Heart left ventricle (tissue), 16 donors: ENCODE data around the gene PGAP1. TPM values are rescaled to one million over a fixed set of nuclear protein-coding genes. Genes with fewer than 3 reads are reported as not detected.
A peak's percentile ranks its signal among the peaks of the same experiment; 100 is the strongest.

Source experiments
- ATAC-seq, 4 donors: fragments of 200-7000 bp; cut with Tn5 transposase; one replicate each; pipeline ENCODE4 v1.9.1; 2020 to 2022; ENCODE audit warnings: moderate library complexity in 4 of 4, mild to moderate bottlenecking in 3 of 4, moderate number of reproducible peaks in 1 of 4
- DNase-seq, 5 donors: peaks; one replicate each; pipeline ENCODE4 v3.0.0-alpha.2; 2020
- H3K27ac ChIP-seq, 12 donors: fragments of 200-600 bp; sonication (generic) in 4 of 12; one replicate each; pipeline versions ENCODE4 v1.5.0 to v1.8.0; 2016 to 2022; ENCODE audit warnings: mild to moderate bottlenecking in 2 of 12
- H3K27me3 ChIP-seq, 9 donors: fragments of 200-600 bp; sonication (generic) in 2 of 9; one replicate each; pipeline versions ENCODE4 v1.5.1 to v1.8.0; 2016 to 2022; ENCODE audit warnings: mild to moderate bottlenecking in 3 of 9
- H3K36me3 ChIP-seq, 9 donors: fragments of 200-600 bp; sonication (generic) in 2 of 9; one replicate each; pipeline versions ENCODE4 v1.5.0 to v1.8.0; 2018 to 2022; ENCODE audit warnings: mild to moderate bottlenecking in 2 of 9
- H3K4me1 ChIP-seq, 12 donors: fragments of 200-600 bp; sonication (generic) in 4 of 12; one replicate each; pipeline versions ENCODE4 v1.5.0 to v1.8.0; 2016 to 2022; ENCODE audit warnings: mild to moderate bottlenecking in 3 of 12
- H3K4me3 ChIP-seq, 12 donors: fragments of 200-600 bp; sonication (generic) in 4 of 12; one replicate each; pipeline versions ENCODE4 v1.5.0 to v1.8.0; 2017 to 2022; ENCODE audit warnings: mild to moderate bottlenecking in 9 of 12, moderate library complexity in 4 of 12
- H3K9me3 ChIP-seq, 12 donors: fragments of 200-600 bp; sonication (generic) in 4 of 12; one replicate each; pipeline versions ENCODE4 v1.5.0 to v1.8.0; 2016 to 2022; ENCODE audit warnings: mild to moderate bottlenecking in 1 of 12
- POLR2A ChIP-seq, 2 donors: fragments of 450-650 bp; IDR thresholded peaks; one replicate each; pipeline ENCODE4 v1.6.1; 2017; ENCODE audit warnings: antibody characterized with exemption in 2 of 2, mild to moderate bottlenecking in 2 of 2, moderate library complexity in 2 of 2
- WGBS, 4 donors: extraction: QIAGEN DNeasy Blood & Tissue Kit in 2 of 4; methylation state at CpG; one replicate each; pipeline versions ENCODE4 v1.1.5 to v1.1.7; 2013 to 2018; 5-methylcytosine and 5-hydroxymethylcytosine counted together
- intact Hi-C, 10 donors: fragments of 100-400 bp; cut with DNase I; formaldehyde crosslinking; loops; one replicate each; pipeline versions ENCODE4 v1.11.1 to v1.14.2; 2022
- polyA plus RNA-seq, 2 donors: library from polyadenylated mRNA; stranded (reverse); fragments of 200-250 nt; gene quantifications; one replicate each; pipeline ENCODE4 v1.2.3, GENCODE V29; 2013
- total RNA-seq, 9 donors: library from RNA; depleted of rRNA in 2 of 9; stranded (reverse); fragments of >200 nt in 2 of 9; fragmentation: NEBNext Ultra II Directional in 3 of 9; extraction: Animal tissue kit (Norgen Biotek cat#: 25700) in 3 of 9; gene quantifications; one replicate each; pipeline versions ENCODE4 v1.1.0 to v1.2.4, GENCODE V29; 2016 to 2023
- TF ChIP-seq, protein P1 (sequence below), 12 donors: fragments of 200-600 bp; sonication (generic) in 4 of 12; IDR thresholded peaks; one replicate each; pipeline versions ENCODE4 v1.5.0 to v1.8.0; 2018 to 2022; ENCODE audit warnings: antibody characterized with exemption in 12 of 12, mild to moderate bottlenecking in 5 of 12
- donor health status: ischemic (EF 13 %, LVEDD 7.1; RV severe dilation, severe dysfunction).
- donor health status: healthy with polysubstance abuse.
- donor health status: DM: no; HTN: yes; CAD: no.
- donor health status: DM: no; HTN: no; CAD: no.
- donor health status: ischemic (EF 25% LVEDD 6.9; RV normal size, moderate dysfunction).
- donor health status: ischemic (EF 25% LVEDD 5.7; RV mildly dilated, moderate dysfunction).
- donor health status: healthy.
- donor health status: DM: yes; HTN: yes; CAD: no.
- donor health status: ischemic (EF 35%, LVEDD 5.7; RV mildly dilated, moderate dysfunction).
- donor health status: nonischemic (EF 11% LVEDD 7.7; RV severe dilation, severe dysfunction).
- donor health status: DM: yes; HTN: yes; CAD: no.
- donor health status: PGD.
- donor health status: ischemic (EF 29% LVEDD 5.4; RV normal size, mild dysfunction).
- donor health status: nonischemic (EF 23%, LVEDD 6.1; RV moderate dilation, normal function).

PGAP1 gene
- total and polyA plus RNA-seq, 11 donors, result 1.2 to 8.8 (median 5.2) TPM

DNA sequence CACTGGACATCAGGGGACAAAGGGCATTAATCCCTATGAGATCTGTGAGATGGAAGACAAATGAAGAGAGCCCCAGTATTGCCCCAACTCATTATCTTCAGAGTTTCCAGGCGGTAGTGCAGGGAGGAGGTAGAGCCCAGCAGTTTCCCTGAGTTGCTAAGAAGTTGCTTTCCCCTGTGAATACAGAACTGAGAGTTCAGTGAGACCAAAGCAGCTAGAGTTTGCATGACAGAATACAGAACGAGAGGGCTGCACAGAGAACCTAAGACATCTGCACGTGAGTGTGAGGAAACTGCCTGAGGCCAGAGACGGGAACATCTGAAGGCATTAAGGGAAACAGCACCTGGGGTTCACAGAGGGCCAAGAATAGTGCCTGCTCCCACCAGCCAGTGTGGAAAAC is 18.1 kb upstream of the PGAP1 start:
- intact Hi-C loops, result no loop called here

DNA sequence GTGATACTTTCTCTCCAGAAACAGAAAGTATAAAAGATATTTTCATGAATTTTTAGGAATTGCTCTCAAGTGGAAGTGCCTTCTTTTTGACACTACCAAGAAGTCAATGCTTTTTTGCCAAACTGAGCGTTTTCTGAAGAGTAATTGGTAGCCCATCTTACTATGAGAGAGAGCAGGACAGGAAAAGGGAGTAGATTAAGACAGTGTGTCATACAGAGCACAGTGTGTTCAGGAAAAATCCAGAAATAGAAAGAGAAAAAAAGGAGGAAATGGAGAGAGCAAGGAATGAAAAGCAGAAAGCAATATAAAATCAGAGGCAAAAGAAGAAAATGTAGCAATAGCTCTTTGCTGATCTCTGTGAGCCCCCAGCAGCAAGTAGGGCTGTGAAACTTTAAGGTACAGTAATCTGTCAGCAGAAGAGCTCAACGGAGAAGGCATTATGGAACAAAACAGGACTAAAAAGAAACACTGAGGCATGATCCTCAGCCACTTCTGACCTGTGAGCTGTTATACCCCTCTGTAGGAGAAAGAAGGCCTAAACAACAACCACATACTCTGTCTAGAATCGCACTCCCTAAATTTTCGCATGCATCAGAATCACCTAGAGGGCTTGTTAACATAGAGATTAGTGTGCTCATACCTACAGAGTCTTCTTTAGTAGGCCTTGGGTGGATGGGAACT is 15.0 kb upstream of the PGAP1 start:
- ATAC-seq (peak; percentile 49 to 90 (median 84)), DNase-seq (no peak)
- H3K27ac ChIP-seq, result peak overlapping the region in 4 of 12 donors; percentile 16 to 35 (median 24)
- no peak for TF ChIP-seq POLR2A (IDR thresholded peaks at IDR 0.05)
- TF ChIP-seq, protein P1, sequence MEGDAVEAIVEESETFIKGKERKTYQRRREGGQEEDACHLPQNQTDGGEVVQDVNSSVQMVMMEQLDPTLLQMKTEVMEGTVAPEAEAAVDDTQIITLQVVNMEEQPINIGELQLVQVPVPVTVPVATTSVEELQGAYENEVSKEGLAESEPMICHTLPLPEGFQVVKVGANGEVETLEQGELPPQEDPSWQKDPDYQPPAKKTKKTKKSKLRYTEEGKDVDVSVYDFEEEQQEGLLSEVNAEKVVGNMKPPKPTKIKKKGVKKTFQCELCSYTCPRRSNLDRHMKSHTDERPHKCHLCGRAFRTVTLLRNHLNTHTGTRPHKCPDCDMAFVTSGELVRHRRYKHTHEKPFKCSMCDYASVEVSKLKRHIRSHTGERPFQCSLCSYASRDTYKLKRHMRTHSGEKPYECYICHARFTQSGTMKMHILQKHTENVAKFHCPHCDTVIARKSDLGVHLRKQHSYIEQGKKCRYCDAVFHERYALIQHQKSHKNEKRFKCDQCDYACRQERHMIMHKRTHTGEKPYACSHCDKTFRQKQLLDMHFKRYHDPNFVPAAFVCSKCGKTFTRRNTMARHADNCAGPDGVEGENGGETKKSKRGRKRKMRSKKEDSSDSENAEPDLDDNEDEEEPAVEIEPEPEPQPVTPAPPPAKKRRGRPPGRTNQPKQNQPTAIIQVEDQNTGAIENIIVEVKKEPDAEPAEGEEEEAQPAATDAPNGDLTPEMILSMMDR (IDR thresholded peaks at IDR 0.05), result no peak
- no peaks in the 10 kb centered on the region for H3K36me3 ChIP-seq
- intact Hi-C loops, result no loop called here
- peaks cover 0 to 9% (median 0%) of the 10 kb centered on the region in 12 donors for H3K4me1 ChIP-seq
- no peaks in the 10 kb centered on the region for H3K27me3 ChIP-seq
- 56 to 62% (median 56%) methylated on average over 4 of the region's 4 CpGs for WGBS, 4 donors
- no peaks in the 10 kb centered on the region for H3K9me3 ChIP-seq
- H3K4me3 ChIP-seq, result no peak overlapping the region

More for the DNA sequence above, 18.1 kb upstream of the PGAP1 start:
- no peak for DNase-seq
- Histone ChIP-seq H3K36me3 (no peaks in the 10 kb centered on the region), H3K4me1 (peaks cover 0 to 9% (median 0%) of the 10 kb centered on the region in 12 donors), H3K4me3 (no peak overlapping the region), H3K27me3 (no peaks in the 10 kb centered on the region), H3K27ac (no peak overlapping the region), H3K9me3 (no peaks in the 10 kb centered on the region)
- ATAC-seq, result no peak
- TF ChIP-seq, protein P1 (IDR thresholded peaks at IDR 0.05), result no peak
- no peak for TF ChIP-seq POLR2A (IDR thresholded peaks at IDR 0.05)
- WGBS, 4 donors, result 65 to 70% (median 69%) methylated on average over 4 of the region's 4 CpGs

DNA sequence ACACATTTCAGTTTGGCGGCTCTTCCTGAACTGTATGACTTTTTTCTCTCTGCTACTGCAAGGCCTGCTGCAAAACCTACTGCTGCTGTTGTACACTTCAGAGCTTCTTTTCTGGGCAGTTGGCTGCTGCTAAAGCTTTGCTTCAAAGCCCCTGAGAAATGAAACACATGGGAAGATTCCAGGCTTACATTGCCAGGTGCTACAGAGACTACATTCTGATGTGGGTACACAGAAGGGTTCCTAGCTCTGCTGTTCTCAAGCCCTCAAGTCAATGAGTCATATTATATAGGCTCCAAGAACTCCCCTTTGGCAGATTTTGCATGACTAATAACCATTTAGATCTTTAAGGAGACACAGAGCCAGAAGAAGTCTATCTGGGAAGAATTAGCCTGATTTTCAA is 12.9 kb upstream of the PGAP1 start:
- WGBS, 4 donors, result 93 to 100% (median 96%) methylated on average over 1 of the region's 1 CpG
- Histone ChIP-seq H3K27me3 (no peaks in the 10 kb centered on the region), H3K27ac (no peak overlapping the region), H3K4me1 (peaks cover 0 to 9% (median 0%) of the 10 kb centered on the region in 12 donors), H3K9me3 (no peaks in the 10 kb centered on the region), H3K4me3 (no peak overlapping the region), H3K36me3 (no peaks in the 10 kb centered on the region)
- intact Hi-C loops, result no loop called here
- DNase-seq, result no peak
- no peak for TF ChIP-seq POLR2A (IDR thresholded peaks at IDR 0.05)
- TF ChIP-seq, protein P1 (IDR thresholded peaks at IDR 0.05), result no peak
- ATAC-seq, result no peak

DNA sequence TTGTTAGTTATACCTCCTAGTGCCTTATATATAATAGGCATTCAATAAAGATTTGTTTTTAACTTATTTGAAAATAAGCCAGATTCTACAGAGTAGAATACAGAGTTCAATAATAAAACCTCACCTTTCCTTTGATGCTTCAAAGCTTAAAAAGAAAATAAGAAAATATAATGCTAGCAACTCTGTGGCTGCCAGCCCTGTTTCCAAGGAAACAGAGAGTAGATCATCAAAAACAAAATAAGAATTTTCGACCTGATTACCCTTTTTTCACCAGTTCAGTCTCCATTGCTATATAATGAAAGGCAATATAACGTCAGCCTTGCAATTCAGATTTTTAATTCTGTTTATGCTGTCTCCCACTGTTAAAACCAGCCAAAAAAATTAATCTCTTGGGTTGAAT is 8.9 kb upstream of the PGAP1 start:
- WGBS, 4 donors, result 70 to 72% (median 72%) methylated on average over 2 of the region's 2 CpGs
- ATAC-seq, result no peak

More for the DNA sequence above, 8.9 kb upstream of the PGAP1 start:
- no peak for TF ChIP-seq POLR2A (IDR thresholded peaks at IDR 0.05)
- TF ChIP-seq, protein P1 (IDR thresholded peaks at IDR 0.05), result no peak
- H3K9me3 ChIP-seq, result no peaks in the 10 kb centered on the region
- no peak overlapping the region for H3K27ac ChIP-seq
- no peaks in the 10 kb centered on the region for H3K36me3 ChIP-seq
- no peaks in the 10 kb centered on the region for H3K27me3 ChIP-seq
- intact Hi-C loops, result no loop called here
- H3K4me1 ChIP-seq, result no peaks in the 10 kb centered on the region
- no peak overlapping the region for H3K4me3 ChIP-seq
- DNase-seq, result no peak
